Adrenal gland (tissue), 12 donors: Measurements from ENCODE around the gene TDG. TPM values are rescaled to one million over a fixed set of nuclear protein-coding genes. Genes with fewer than 3 reads are reported as not detected.

Source experiments
- DNase-seq, 7 donors: peaks; one replicate each; pipeline ENCODE4 v3.0.0-alpha.2; 2019 to 2020
- H3K27ac ChIP-seq, 5 donors: fragments of 200-600 bp; sonication (generic) in 4 of 5; 1 replicate in 3 of 5; 2 replicates in 2 of 5; pipeline versions ENCODE4 v1.5.1 to v1.8.0; 2016 to 2020; ENCODE audit warnings: mild to moderate bottlenecking in 1 of 5
- H3K27me3 ChIP-seq: fragments of 200-600 bp; 2 replicates; pipeline ENCODE4 v1.8.0; 2021
- H3K36me3 ChIP-seq, 2 donors: fragments of 200-600 bp; replicated peaks in 1 of 2; 1 replicate in 1 of 2; 2 replicates in 1 of 2; pipeline versions ENCODE4 v1.5.1 to v1.8.0; 2018 to 2022
- H3K4me1 ChIP-seq, 2 donors: fragments of 200-600 bp; replicated peaks in 1 of 2; 1 replicate in 1 of 2; 2 replicates in 1 of 2; pipeline versions ENCODE4 v1.5.1 to v1.8.0; 2018 to 2021
- H3K4me3 ChIP-seq, 4 donors: fragments of 200-600 bp; sonication (generic) in 3 of 4; one replicate each; pipeline ENCODE4 v1.5.1; 2016 to 2018
- H3K9me3 ChIP-seq, 3 donors: fragments of 200-600 bp; sonication (generic) in 1 of 3; replicated peaks in 1 of 3; 1 replicate in 2 of 3; 2 replicates in 1 of 3; pipeline versions ENCODE4 v1.5.1 to v1.8.0; 2016 to 2021
- CTCF ChIP-seq, 6 experiments: fragments of 450-650 bp in 4 of 6; fragments of 200-600 bp in 2 of 6; sonication (generic) in 1 of 6; IDR thresholded peaks; 1 replicate in 5 of 6; 2 replicates in 1 of 6; pipeline versions ENCODE4 v1.5.1 to v1.8.0; 2016 to 2021; ENCODE audit warnings: antibody characterized with exemption in 6 of 6, mild to moderate bottlenecking in 2 of 6, moderate library complexity in 1 of 6
- POLR2A ChIP-seq, 2 donors: fragments of 450-650 bp; IDR thresholded peaks; one replicate each; pipeline ENCODE4 v1.6.1; 2017; ENCODE audit warnings: antibody characterized with exemption in 2 of 2, mild to moderate bottlenecking in 2 of 2, moderate library complexity in 1 of 2
- whole genome bisulfite sequencing, 4 donors: extraction: QIAGEN DNeasy Blood & Tissue Kit in 2 of 4; methylation state at CpG; one replicate each; pipeline versions ENCODE4 v1.1.5 to v1.1.7; 2013 to 2017; 5-methylcytosine and 5-hydroxymethylcytosine counted together
- intact Hi-C, 2 donors: fragments of 100-400 bp; cut with DNase I; formaldehyde crosslinking; loops; one replicate each; pipeline versions ENCODE4 v1.14.1 to v1.15.0; 2022 to 2023
- polyA plus RNA-seq, 3 donors: library from polyadenylated mRNA; stranded (reverse); fragments of 200-250 nt in 2 of 3; fragments of 350-450 nt in 1 of 3; fragmentation: Illumina TruSeq in 1 of 3; extraction: RNeasy Lipid Tissue Mini Kit (QIAGEN cat#74804) in 1 of 3; gene quantifications; one replicate each; pipeline ENCODE4 v1.2.3, GENCODE V29; 2013 to 2014
- total RNA-seq, 9 donors: library from RNA; depleted of rRNA in 4 of 9; stranded (reverse); fragments of >200 nt in 4 of 9; fragments of 120-200 nt in 1 of 9; fragmentation: NEBNext Ultra II Directional in 1 of 9; extraction: Animal tissue kit (Norgen Biotek cat#: 25700) in 1 of 9; gene quantifications; one replicate each; pipeline versions ENCODE4 v1.1.0 to v1.2.4, GENCODE V29; 2013 to 2023
- donor health status: healthy with polysubstance abuse.
- donor health status: Bipolar disorder and iron deficiency.
- donor health status: DM: yes; HTN: yes; CAD: no.
- donor health status: DM: no; HTN: no; CAD: no.
- donor health status: DM: no; HTN: no; CAD: no.
- donor health status: DM: yes; HTN: yes; CAD: no.

Gene TDG
- total and polyA plus RNA-seq, 12 donors = 3.1 to 56.2 (median 21.5) TPM

DNA sequence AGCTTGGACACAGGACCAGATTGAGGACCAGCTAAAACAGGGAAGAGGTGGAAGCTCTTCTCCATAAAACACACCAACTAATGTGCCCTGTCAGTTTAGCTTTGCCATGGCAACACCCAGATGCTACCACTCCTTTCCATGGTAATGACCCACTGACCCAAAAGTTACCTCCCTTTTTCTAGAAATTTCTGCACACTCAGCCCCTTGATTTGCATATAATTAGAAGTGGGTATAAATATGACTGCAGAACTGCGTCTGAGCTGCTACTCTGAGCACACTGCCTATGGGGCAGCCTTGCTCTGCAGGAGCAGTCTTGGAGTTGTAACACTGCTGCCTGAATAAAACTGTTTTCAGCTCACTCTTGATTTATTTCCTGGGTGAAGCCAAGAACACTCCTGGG, 3.2 kb upstream of the TDG start:
- Histone ChIP-seq H3K4me1 (peaks cover 20 to 49% of the 10 kb centered on the region in 2 donors), H3K4me3 (no peak overlapping the region), H3K9me3 (no peaks in the 10 kb centered on the region), H3K27ac (no peak overlapping the region), H3K27me3 (no peaks in the 10 kb centered on the region), H3K36me3 (no peaks in the 10 kb centered on the region)
- intact Hi-C loops = no loop called here
- no peak for DNase-seq
- 38 to 54% (median 43%) methylated on average over 1 of the region's 1 CpG for WGBS, 4 donors
- no peak for TF ChIP-seq CTCF (IDR thresholded peaks at IDR 0.05)
- no peak for TF ChIP-seq POLR2A (IDR thresholded peaks at IDR 0.05)

- no peak for DNase-seq
- 15 to 26% (median 21%) methylated on average over 3 of the region's 3 CpGs for WGBS, 4 donors
- peak overlapping the region; percentile 80 to 94 (median 85) for H3K4me3 ChIP-seq
- TF ChIP-seq CTCF (IDR thresholded peaks at IDR 0.05) = no peak
- TF ChIP-seq POLR2A (IDR thresholded peaks at IDR 0.05) = no peak
- intact Hi-C loops = no loop called here
- H3K9me3 ChIP-seq = no peaks in the 10 kb centered on the region
- H3K27ac ChIP-seq = peak overlapping the region in 4 of 5 donors; percentile 95 to 99 (median 96)
- H3K27me3 ChIP-seq = no peaks in the 10 kb centered on the region
- H3K4me1 ChIP-seq = peaks cover 29 to 66% of the 10 kb centered on the region in 2 donors
- H3K36me3 ChIP-seq = no peaks in the 10 kb centered on the region
Measured at GRCh38 chr12:103964805-103965204, 867 bp upstream of the TDG start.

GRCh38 chr12:103965255-103965589, 450 bp upstream of the TDG start:
- no peaks in the 10 kb centered on the region for H3K9me3 ChIP-seq
- peaks cover 30 to 70% of the 10 kb centered on the region in 2 donors for H3K4me1 ChIP-seq
- H3K36me3 ChIP-seq = no peaks in the 10 kb centered on the region
- 0 to 1% (median 0%) methylated on average over 11 of the region's 11 CpGs for WGBS, 4 donors
- peak overlapping the region; percentile 94 to 99 (median 95) for H3K27ac ChIP-seq
- no peak for DNase-seq
- TF ChIP-seq CTCF (IDR thresholded peaks at IDR 0.05) (no peak), POLR2A (IDR thresholded peaks at IDR 0.05) (no peak)
- H3K27me3 ChIP-seq = no peaks in the 10 kb centered on the region
- intact Hi-C loops = no loop called here
- H3K4me3 ChIP-seq = peak overlapping the region; percentile 80 to 94 (median 85)

DNA sequence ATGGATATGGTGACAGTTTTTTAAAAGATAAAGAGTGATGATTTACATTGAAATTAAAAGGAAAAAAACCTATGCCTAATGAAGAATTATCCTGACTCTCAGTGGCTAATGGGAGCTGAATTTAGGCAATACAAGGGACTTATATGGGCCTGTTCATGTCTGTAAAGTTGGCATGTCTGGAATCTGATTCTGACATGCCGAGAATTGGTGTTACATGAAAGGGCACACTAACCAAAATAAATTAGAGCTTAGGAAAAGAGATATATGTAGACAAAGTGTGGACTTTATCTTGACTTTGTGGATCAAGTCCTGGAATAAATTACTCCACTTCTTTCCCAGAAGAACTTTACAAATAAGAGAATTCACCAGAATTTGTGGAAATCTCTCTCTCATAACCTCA, 1.1 kb downstream of the TDG start:
- Histone ChIP-seq H3K4me3 (peak overlapping the region in 2 of 4 donors; percentile 81 to 89), H3K4me1 (peaks cover 30 to 60% of the 10 kb centered on the region in 2 donors), H3K27ac (peak overlapping the region; percentile 7 to 98 (median 95)), H3K9me3 (no peaks in the 10 kb centered on the region), H3K36me3 (no peaks in the 10 kb centered on the region), H3K27me3 (no peaks in the 10 kb centered on the region)
- intact Hi-C loops = no loop called here
- WGBS, 4 donors = 16 to 25% (median 21%) methylated on average over 1 of the region's 1 CpG
- TF ChIP-seq POLR2A (IDR thresholded peaks at IDR 0.05) (no peak), CTCF (IDR thresholded peaks at IDR 0.05) (no peak)
- no peak for DNase-seq
